ENCODE measurements around the gene ELK3.

Gene ELK3

DNA sequence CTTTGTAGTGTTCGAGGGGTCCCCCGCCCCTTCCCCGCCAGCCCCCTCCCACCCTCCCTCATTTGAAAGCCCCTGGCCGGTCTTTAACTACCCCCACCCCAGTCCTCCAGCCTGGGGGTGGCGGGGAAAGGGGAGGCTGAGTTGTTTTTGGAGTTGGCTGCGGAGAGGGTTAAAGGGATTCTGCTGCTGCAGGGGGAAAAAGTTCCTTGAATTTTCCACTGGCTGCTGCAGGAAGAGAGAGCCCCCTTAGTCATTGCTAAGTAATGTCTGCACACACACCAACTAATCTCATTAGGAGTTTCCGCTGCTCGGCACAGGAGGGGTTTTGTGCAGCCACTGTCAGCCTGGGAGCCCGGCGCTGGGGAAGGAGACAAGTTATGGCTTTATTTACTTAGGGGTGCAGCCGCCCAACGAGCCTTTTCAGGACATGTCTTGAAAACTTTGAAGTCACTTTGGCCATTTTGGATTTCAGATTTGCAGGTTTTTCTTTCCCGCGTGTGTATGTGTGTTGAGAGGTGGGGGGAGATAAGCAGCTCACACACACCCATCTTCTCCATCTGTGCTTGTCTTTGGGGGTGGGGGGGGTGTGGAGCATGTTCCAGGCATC, 1.8 kb downstream of the ELK3 start (continued):
- TF ChIP-seq, protein P1, sequence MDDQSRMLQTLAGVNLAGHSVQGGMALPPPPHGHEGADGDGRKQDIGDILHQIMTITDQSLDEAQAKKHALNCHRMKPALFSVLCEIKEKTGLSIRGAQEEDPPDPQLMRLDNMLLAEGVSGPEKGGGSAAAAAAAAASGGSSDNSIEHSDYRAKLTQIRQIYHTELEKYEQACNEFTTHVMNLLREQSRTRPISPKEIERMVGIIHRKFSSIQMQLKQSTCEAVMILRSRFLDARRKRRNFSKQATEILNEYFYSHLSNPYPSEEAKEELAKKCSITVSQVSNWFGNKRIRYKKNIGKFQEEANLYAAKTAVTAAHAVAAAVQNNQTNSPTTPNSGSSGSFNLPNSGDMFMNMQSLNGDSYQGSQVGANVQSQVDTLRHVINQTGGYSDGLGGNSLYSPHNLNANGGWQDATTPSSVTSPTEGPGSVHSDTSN (CRISPR knock-in tag; IDR thresholded peaks at IDR 0.05) = no peak
- TF ChIP-seq ZNF394 (tag by site-specific recombination; IDR thresholded peaks at IDR 0.05; ENCODE audit: borderline replicate concordance) (no peak), ZNF544 (tag by site-specific recombination; IDR thresholded peaks at IDR 0.05) (no peak), ZNF571 (tag by site-specific recombination; IDR thresholded peaks at IDR 0.05) (no peak), ZSCAN23 (tag by site-specific recombination; IDR thresholded peaks at IDR 0.05) (no peak), ZFP69B (tag by site-specific recombination; IDR thresholded peaks at IDR 0.05) (no peak)
- TF ChIP-seq, protein P2, sequence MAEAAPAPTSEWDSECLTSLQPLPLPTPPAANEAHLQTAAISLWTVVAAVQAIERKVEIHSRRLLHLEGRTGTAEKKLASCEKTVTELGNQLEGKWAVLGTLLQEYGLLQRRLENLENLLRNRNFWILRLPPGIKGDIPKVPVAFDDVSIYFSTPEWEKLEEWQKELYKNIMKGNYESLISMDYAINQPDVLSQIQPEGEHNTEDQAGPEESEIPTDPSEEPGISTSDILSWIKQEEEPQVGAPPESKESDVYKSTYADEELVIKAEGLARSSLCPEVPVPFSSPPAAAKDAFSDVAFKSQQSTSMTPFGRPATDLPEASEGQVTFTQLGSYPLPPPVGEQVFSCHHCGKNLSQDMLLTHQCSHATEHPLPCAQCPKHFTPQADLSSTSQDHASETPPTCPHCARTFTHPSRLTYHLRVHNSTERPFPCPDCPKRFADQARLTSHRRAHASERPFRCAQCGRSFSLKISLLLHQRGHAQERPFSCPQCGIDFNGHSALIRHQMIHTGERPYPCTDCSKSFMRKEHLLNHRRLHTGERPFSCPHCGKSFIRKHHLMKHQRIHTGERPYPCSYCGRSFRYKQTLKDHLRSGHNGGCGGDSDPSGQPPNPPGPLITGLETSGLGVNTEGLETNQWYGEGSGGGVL (tag by site-specific recombination; IDR thresholded peaks at IDR 0.05) = peak; percentile 62
- TF ChIP-seq, protein P3, sequence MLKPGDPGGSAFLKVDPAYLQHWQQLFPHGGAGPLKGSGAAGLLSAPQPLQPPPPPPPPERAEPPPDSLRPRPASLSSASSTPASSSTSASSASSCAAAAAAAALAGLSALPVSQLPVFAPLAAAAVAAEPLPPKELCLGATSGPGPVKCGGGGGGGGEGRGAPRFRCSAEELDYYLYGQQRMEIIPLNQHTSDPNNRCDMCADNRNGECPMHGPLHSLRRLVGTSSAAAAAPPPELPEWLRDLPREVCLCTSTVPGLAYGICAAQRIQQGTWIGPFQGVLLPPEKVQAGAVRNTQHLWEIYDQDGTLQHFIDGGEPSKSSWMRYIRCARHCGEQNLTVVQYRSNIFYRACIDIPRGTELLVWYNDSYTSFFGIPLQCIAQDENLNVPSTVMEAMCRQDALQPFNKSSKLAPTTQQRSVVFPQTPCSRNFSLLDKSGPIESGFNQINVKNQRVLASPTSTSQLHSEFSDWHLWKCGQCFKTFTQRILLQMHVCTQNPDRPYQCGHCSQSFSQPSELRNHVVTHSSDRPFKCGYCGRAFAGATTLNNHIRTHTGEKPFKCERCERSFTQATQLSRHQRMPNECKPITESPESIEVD (tag by site-specific recombination; IDR thresholded peaks at IDR 0.05) = no peak

DNA sequence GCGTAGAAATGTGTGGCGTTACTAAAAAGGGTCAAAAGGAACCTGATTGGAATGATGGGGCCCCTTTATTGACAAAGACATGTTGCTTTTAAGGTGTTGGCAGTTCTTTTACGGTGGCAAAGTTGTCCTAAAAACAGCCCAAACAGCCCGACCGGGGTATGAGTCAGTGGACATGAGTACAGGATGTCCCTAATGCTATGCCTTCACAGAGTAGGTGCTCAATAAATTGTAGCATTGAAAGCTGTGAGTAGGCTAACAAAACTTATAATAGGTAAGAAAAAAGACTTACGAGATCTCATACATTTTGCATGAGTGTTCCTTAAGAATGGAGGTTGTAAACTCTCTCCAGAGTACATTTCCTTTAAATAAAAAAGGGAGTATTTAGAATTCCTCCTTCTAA, 2.6 kb downstream of the ELK3 start:
- Histone ChIP-seq H3K9me3 (ENCODE audit: control insufficient read depth, insufficient read depth, low read depth, low read length) (no peaks in the 10 kb centered on the region), H3K27ac (ENCODE audit: extremely low read depth, low read depth, low read length) (no peak overlapping the region), H3K4me3 (ENCODE audit: low read depth, low read length) (no peak overlapping the region), H3K4me1 (ENCODE audit: control insufficient read depth, insufficient read depth, low read length) (0 out of 2 replicates have a peak, but pooled peaks cover 4% of the 10 kb centered on the region), H3K36me3 (ENCODE audit: control insufficient read depth in 2 of 2, insufficient read depth in 1 of 2, low read length in 2 of 2) (no peaks in the 10 kb centered on the region)
- TF ChIP-seq ZNF664 (tag by site-specific recombination; IDR thresholded peaks at IDR 0.05) (peak; percentile 74; the same call in 1 of the 2 replicates), ZFP3 (tag by site-specific recombination; IDR thresholded peaks at IDR 0.05; ENCODE audit: low read depth) (no peak), ZNF518A (tag by site-specific recombination; conservative IDR thresholded peaks at IDR 0.05; ENCODE audit: low read depth) (no peak), SP3 (tag by site-specific recombination; IDR thresholded peaks at IDR 0.05) (no peak)
- ChIA-PET POLR2A (interaction anchor here (0.5 kb wide), 1 partner anchor 18 kb away, joined by 3 read pairs; no protein-coding TSS in a partner anchor), CTCF (interaction anchor here (0.6 kb wide), 1 partner anchor 126 kb away, joined by 3 read pairs; no protein-coding TSS in a partner anchor)

Measured in HEK293 (cell line).